D721Med (cell line): ENCODE measurements around the gene FNDC7.
"Not testable (repeated sequence)": the region's sequence is repeated elsewhere in the genome, so short reads cannot be mapped to it uniquely, and the experiment has no call there.

Source experiments
- DNase-seq: peaks from one replicate; pipeline ENCODE4 v3.0.0; 2011; ENCODE audit warnings: low spot score; ENCODE audit not compliant: insufficient read length
- FAIRE-seq: peaks from 2 replicates; lab custom pipeline; 2011; peaks lifted over from hg19 to GRCh38; lab: Jason Lieb, UNC
- TF ChIP-seq, protein P1 (sequence below): IDR thresholded peaks from 2 replicates; pipeline ENCODE4 v1.5.1; 2012; ENCODE audit warnings: mild to moderate bottlenecking, control low read depth; ENCODE audit not compliant: insufficient read depth; ENCODE audit errors: missing control alignments

FNDC7 gene, protein sequence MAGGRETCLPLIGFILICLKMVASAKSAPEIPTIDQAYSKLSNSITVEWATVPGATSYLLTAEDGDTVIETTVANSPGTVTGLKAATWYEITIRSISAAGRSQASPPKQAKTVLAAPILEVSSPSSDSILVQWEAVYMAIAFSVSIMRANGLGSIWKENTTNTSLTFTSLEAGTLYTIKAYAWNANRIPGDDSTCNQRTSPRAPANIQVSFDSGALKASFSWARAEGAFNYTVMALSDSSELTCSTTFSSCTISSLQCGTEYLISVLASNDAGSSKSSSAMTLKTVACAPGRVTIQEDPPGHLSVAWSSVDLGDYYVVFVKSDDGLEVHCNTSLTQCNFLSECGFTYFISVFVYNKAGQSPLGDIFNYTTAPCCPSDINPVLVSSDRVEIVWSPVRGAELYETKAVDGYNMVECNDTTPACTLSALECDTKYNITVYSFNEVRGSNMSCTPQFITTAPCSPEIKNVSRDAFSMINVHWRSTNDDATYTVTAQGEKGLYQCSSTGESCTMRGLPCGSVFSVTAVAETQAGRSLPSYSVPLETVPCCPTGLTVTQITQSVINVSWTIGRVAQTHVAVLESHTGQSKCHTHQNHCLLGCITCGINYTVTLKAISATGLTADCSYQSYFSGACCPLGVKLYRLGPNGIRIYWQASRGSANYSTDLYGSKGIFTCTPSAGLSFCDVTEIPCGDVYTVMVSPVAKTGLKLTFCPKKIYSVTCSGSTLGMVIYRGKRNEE

DNA sequence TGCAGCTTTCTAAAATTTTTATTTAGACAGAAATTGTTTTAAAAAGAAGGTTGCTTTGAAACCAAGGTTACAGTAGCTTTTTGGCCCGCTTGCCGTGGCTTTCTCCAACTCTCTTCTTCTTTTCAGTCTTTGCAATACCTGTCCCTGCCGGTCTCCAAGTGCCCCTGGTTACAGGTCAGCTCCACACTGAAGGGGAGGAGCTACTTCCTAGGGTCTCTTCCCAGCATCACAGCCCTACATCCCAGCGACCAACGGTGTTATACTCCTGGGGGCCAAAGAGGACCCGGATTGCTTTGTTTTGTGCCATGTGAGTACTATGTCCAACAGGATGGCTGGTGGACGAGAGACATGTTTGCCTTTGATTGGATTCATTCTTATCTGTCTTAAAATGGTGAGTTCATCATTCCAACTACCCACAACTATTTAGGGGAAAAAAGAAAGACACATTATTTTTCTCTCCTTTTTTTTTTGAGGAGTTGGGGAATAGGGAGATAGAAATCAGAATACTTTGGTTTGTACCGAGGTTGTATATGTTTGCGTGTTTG, at the start of gene FNDC7:
Gene FNDC7, plus strand, starts transcription at position 303 of the 545 bp plus-strand sequence. Its CDS starts 26 bp downstream, at position 329.
- DNase-seq, result no peak
- FAIRE-seq, result no peak
- TF ChIP-seq, protein P1, sequence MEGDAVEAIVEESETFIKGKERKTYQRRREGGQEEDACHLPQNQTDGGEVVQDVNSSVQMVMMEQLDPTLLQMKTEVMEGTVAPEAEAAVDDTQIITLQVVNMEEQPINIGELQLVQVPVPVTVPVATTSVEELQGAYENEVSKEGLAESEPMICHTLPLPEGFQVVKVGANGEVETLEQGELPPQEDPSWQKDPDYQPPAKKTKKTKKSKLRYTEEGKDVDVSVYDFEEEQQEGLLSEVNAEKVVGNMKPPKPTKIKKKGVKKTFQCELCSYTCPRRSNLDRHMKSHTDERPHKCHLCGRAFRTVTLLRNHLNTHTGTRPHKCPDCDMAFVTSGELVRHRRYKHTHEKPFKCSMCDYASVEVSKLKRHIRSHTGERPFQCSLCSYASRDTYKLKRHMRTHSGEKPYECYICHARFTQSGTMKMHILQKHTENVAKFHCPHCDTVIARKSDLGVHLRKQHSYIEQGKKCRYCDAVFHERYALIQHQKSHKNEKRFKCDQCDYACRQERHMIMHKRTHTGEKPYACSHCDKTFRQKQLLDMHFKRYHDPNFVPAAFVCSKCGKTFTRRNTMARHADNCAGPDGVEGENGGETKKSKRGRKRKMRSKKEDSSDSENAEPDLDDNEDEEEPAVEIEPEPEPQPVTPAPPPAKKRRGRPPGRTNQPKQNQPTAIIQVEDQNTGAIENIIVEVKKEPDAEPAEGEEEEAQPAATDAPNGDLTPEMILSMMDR, result no peak

GRCh38 chr1:108663074-108663473, 49.6 kb upstream of the FNDC7 start:
- TF ChIP-seq, protein P1, result no peak
- no peak for DNase-seq
- no peak for FAIRE-seq

GRCh38 chr1:108664481-108664880, 48.2 kb upstream of the FNDC7 start:
- TF ChIP-seq, protein P1, result no peak
- DNase-seq, result no peak
- FAIRE-seq, result no peak

GRCh38 chr1:108665067-108665466, 47.6 kb upstream of the FNDC7 start:
- FAIRE-seq (no peak), DNase-seq (no peak)
- TF ChIP-seq, protein P1, result no peak

GRCh38 chr1:108665771-108666170, 46.9 kb upstream of the FNDC7 start:
- TF ChIP-seq, protein P1, result no peak
- DNase-seq (no peak), FAIRE-seq (no peak)

- not testable (repeated sequence) for FAIRE-seq
Measured at GRCh38 chr1:108667422-108667821, 45.3 kb upstream of the FNDC7 start.

DNA sequence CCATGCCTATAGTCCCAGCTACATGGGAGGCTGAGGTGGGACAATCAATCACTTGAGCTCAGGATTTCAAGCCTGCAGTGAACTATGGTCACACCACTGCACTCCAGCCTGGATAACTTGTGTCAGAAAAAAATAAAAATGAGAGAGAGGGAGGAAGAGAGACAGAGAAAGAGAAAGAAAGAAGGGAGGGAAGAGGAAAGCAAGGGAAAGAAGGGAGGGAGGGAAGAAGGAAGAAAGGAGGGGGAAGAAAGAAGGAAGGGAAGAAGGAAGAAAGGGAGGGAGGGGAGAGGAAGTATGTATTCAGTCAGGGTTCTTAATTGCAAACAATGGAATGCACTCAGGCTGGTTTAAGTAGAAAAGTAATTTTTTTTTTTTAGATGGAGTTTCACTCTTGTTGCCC, 43.9 kb upstream of the FNDC7 start:
- FAIRE-seq, result no peak
- DNase-seq, result no peak
- TF ChIP-seq, protein P1, result no peak

More at GRCh38 chr1:108667422-108667821, 45.3 kb upstream of the FNDC7 start:
- not testable (repeated sequence) for DNase-seq
